ENCODE results near the gene HBA2.
"Not testable (repeated sequence)": the region's sequence is repeated elsewhere in the genome, so short reads cannot be mapped to it uniquely, and the experiment has no call there.

DNA sequence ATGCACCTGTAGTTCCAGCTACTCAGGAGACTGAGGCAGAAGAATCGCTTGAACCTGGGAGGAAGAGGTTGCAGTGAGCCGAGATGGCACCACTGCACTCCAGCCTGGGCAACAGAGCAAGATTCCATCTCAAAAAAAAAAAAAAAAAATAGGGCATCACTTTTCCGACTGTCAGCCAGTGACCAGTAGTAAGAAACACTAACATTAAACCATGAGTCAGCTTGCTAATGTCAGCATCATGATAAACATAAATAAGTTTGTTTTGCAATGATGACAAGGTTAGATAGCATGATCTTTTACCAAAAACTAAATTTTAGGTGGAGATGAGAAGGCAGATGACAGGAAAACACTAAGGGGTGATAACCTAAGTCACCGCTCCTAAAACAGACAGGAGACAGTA, 36.7 kb downstream of the HBA2 start:
- TF ChIP-seq, protein P1, sequence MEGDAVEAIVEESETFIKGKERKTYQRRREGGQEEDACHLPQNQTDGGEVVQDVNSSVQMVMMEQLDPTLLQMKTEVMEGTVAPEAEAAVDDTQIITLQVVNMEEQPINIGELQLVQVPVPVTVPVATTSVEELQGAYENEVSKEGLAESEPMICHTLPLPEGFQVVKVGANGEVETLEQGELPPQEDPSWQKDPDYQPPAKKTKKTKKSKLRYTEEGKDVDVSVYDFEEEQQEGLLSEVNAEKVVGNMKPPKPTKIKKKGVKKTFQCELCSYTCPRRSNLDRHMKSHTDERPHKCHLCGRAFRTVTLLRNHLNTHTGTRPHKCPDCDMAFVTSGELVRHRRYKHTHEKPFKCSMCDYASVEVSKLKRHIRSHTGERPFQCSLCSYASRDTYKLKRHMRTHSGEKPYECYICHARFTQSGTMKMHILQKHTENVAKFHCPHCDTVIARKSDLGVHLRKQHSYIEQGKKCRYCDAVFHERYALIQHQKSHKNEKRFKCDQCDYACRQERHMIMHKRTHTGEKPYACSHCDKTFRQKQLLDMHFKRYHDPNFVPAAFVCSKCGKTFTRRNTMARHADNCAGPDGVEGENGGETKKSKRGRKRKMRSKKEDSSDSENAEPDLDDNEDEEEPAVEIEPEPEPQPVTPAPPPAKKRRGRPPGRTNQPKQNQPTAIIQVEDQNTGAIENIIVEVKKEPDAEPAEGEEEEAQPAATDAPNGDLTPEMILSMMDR (IDR thresholded peaks at IDR 0.05), result not testable (repeated sequence)
- TF ChIP-seq POLR2A (IDR thresholded peaks at IDR 0.05), result not testable (repeated sequence)
